ENCODE measurements around the gene ALAS1.

DNA sequence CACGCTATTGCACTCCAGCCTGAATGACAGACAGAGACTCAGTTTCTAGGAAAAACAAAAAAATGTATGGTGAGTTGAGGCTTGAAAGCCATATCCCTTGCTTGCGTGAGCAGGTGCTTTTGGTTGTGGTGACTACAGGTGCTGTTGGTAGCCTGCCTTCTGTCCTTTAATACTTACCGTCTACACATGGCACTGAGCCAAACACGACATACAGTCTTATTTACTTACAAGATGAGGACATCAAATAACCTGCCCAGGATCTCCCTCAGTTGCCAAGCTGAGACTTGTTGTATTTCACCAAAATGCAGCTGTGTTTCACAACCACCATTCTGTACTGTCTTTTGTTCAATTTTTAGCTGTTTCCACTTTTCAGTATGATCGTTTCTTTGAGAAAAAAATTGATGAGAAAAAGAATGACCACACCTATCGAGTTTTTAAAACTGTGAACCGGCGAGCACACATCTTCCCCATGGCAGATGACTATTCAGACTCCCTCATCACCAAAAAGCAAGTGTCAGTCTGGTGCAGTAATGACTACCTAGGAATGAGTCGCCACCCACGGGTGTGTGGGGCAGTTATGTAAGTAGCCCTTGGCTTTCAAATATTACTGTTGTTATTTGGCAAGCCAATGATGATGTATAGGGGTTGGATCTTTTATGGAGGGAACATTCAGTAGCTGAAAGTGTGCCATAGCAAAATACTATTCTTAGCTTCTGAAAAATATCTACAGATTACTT lies 6.5 kb downstream of the ALAS1 start:
- TF ChIP-seq, protein P1, sequence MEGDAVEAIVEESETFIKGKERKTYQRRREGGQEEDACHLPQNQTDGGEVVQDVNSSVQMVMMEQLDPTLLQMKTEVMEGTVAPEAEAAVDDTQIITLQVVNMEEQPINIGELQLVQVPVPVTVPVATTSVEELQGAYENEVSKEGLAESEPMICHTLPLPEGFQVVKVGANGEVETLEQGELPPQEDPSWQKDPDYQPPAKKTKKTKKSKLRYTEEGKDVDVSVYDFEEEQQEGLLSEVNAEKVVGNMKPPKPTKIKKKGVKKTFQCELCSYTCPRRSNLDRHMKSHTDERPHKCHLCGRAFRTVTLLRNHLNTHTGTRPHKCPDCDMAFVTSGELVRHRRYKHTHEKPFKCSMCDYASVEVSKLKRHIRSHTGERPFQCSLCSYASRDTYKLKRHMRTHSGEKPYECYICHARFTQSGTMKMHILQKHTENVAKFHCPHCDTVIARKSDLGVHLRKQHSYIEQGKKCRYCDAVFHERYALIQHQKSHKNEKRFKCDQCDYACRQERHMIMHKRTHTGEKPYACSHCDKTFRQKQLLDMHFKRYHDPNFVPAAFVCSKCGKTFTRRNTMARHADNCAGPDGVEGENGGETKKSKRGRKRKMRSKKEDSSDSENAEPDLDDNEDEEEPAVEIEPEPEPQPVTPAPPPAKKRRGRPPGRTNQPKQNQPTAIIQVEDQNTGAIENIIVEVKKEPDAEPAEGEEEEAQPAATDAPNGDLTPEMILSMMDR (conservative IDR thresholded peaks at IDR 0.05; ENCODE audit: low read depth, low read length), result no peak
- TF ChIP-seq EZH2 (IDR thresholded peaks at IDR 0.05; ENCODE audit: low read length, unreplicated experiment) (no peak), EZH2phosphoT487 (IDR thresholded peaks at IDR 0.05; ENCODE audit: borderline replicate concordance, low read length) (no peak)

Data from PC-3 (cell line).